Ramos (cell line): ENCODE results near the gene MTMR12.
"Not testable (repeated sequence)": the region's sequence is repeated elsewhere in the genome, so short reads cannot be mapped to it uniquely, and the experiment has no call there.

Source experiments
- in situ Hi-C: fragments of 300-500 bp; cut with MboI; formaldehyde crosslinking; loops from one replicate; pipeline ENCODE4 v1.14.3; 2022; ENCODE audit warnings: low sequenced_read_pairs; ENCODE audit not compliant: unreplicated experiment

MTMR12 gene

DNA sequence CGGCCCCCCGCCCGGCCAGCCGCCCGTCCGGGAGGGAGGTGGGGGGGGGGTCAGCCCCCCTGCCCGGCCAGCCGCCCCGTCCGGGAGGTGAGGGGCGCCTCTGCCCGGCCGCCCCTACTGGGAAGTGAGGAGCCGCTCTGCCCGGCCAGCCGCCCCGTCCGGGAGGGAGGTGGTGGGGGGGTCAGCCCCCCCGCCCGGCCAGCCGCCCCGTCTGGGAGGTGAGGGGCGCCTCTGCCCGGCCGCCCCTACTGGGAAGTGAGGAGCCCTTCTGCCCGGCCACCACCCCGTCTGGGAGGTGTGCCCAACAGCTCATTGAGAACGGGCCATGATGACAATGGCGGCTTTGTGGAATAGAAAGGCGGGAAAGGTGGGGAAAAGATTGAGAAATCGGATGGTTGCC, 103.9 kb downstream of the MTMR12 start:
- in situ Hi-C loops, result not testable (repeated sequence)

- in situ Hi-C loops, result no loop called here
Observed at GRCh38 chr5:32207355-32207634, 105.4 kb downstream of the MTMR12 start.

DNA sequence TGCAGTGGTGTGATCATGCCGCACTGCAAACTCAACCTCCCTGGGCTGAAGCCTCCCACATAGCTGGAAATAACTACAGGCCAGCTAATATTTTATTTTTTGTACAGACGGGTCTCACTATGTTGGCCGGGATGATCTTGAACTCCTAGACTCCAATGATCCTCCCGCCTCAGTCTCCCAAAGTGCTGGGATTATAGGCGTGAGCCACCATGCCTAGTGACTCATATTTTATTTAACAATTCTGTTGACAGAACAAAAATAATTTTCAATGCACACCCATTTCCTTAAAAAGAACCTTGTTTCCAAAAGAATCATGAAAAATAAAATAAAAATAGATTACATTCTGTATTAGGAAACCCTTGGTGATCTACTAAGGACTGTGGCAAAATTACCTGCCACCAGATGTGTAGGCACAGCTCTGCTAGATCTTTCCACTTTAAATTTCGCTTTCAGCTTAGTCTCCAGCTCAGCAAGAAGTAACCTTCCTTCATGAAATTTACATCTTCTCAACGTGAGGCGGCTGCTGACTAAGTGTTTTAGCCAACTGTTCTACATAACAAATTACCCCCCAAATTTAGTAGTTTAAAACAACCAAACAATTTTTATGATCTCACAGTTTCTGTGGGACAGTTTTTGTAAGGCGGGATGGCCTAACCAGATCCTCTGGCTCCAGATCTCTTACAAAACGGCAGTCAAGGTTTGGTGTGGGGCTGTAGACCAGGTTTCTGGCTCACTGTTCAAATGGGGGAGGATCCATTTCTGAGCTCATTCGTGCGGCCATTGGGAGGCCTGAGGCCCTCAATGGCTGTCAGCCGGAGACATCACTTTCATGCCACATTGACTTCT, 106.0 kb downstream of the MTMR12 start:
- in situ Hi-C loops, result no loop called here

GRCh38 chr5:32206053-32206452, 106.7 kb downstream of the MTMR12 start:
- in situ Hi-C loops, result no loop called here

- in situ Hi-C loops, result no loop called here
Observed at GRCh38 chr5:32202394-32202793, 110.3 kb downstream of the MTMR12 start.

DNA sequence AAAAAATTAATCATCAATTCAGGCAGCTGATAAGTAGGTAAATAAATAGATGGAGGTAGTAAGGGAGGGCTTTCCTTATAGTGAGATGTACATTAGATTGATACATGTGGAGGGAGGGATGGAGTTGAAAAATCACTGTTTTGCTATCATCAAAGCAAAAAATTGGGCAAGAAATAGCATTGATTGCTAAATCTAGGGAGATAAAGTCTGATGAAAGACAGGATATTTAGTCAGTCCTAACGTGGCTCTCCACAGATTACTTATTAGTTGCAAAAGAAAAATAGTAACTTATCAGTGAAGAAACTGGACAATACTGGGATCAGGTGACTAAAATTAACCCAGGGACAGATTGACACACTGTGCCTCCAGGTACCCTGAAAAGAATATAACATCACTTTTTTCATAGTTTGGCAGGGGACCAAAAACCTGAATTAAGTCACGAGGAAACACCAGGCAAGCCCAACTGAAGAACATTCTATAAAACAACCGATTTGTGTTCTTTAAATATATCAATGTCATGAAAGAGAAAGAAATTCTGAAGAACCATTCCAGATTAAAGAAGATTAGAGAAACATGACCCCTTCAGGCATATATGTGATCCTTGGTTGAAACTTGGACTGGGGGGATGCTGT, 111.5 kb downstream of the MTMR12 start:
- in situ Hi-C loops, result no loop called here

GRCh38 chr5:32197032-32197431, 115.7 kb downstream of the MTMR12 start:
- in situ Hi-C loops, result no loop called here

GRCh38 chr5:32195265-32195664, 117.5 kb downstream of the MTMR12 start:
- in situ Hi-C loops, result no loop called here

GRCh38 chr5:32193591-32193990, 119.1 kb downstream of the MTMR12 start:
- in situ Hi-C loops, result no loop called here

GRCh38 chr5:32190095-32190494, 122.6 kb downstream of the MTMR12 start:
- in situ Hi-C loops, result no loop called here

- in situ Hi-C loops, result no loop called here
Observed at GRCh38 chr5:32187675-32188074, 125.1 kb downstream of the MTMR12 start.

DNA sequence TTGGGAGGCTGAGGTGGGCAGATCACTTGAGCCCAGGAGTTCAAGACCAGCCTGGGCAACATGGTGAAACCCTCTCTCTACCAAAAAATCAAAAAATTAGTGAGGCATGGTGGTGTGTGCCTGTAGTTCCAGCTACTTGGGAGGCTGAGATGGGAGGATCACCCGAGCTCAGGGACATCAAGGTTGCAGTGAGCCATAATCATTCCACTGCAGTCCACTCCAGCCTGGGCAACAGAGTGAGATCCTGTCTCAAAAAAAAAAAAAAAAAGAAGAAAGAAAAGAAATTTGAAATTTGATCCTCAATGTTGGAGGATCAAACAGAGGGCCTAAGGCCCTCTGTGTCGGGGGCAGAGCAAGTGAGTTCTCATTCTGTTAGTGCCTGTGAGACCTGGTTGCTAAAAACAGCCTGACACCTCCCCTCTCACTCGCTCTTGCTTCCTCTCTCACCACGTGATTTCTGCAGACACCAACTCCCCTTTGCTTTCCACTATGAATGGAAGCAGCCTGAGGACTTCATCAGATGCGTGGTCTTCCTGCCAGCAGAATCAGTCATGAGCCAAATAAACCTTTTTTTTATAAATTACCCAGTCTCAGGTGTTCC, 130.2 kb downstream of the MTMR12 start:
- in situ Hi-C loops, result no loop called here
